Panc1 (cell line): ENCODE data around the gene DNAL1. TPM values are rescaled to one million over a fixed set of nuclear protein-coding genes. Genes with fewer than 3 reads are reported as not detected.
A peak's percentile ranks its signal among the peaks of the same experiment; 100 is the strongest.

Experiments used
- ATAC-seq: fragments of 200-7000 bp; cut with Tn5 transposase; 2 replicates; pipeline ENCODE4 v1.9.1; 2020; ENCODE audit warnings: mild to moderate bottlenecking, moderate library complexity
- BruUV-seq: library from RNA; stranded (reverse); fragments of 400-500 nt; replicated peaks from 2 replicates; lab custom pipeline; 2021; lab: Mats Ljungman, UMichigan
- CTCF ChIA-PET: fragments of 300-600 bp; sonication (Branson Sonifier 250); formaldehyde crosslinking; loops from one replicate; lab custom pipeline; 2022; ENCODE audit warnings: antibody characterized with exemption; lab: Charles Lee
- POLR2A ChIA-PET: fragments of 300-600 bp; sonication (Branson Sonifier 250); formaldehyde crosslinking; loops from one replicate; lab custom pipeline; 2022; ENCODE audit warnings: antibody characterized with exemption; lab: Charles Lee
- DNase-seq: peaks from one replicate; pipeline ENCODE4 v3.0.0-alpha.2; 2010; ENCODE audit warnings: low read depth, low spot score
- H3K27ac ChIP-seq: 2 replicates; pipeline ENCODE4 v1.5.1; 2011; ENCODE audit warnings: mild to moderate bottlenecking, low read length, inconsistent platforms
- H3K27me3 ChIP-seq: fragments of 200-500 bp; sonication (Bioruptor generic); 2 replicates; pipeline ENCODE4 v1.6.0; 2014; ENCODE audit warnings: low read length, inconsistent platforms; ENCODE audit not compliant: control insufficient read depth, insufficient read depth
- H3K36me3 ChIP-seq: fragments of 200-500 bp; sonication (Bioruptor generic); 2 replicates; pipeline ENCODE4 v1.5.1; 2014; ENCODE audit warnings: inconsistent platforms, mild to moderate bottlenecking, low read length, moderate library complexity; ENCODE audit not compliant: control insufficient read depth, insufficient read depth
- H3K4me1 ChIP-seq: 2 replicates; pipeline ENCODE4 v1.5.1; 2011; ENCODE audit warnings: inconsistent platforms, mild to moderate bottlenecking, low read length, moderate library complexity; ENCODE audit not compliant: control insufficient read depth, insufficient read depth
- H3K4me3 ChIP-seq, 2 experiments: 2 replicates each; pipeline ENCODE4 v1.5.1; 2011 to 2012; ENCODE audit warnings: low read depth in 2 of 2, low read length in 2 of 2, mild to moderate bottlenecking in 2 of 2, inconsistent platforms in 1 of 2, moderate library complexity in 1 of 2
- H3K9me3 ChIP-seq: fragments of 200-500 bp; sonication (Bioruptor generic); 2 replicates; pipeline ENCODE4 v1.5.1; 2014; ENCODE audit warnings: low read depth, mild to moderate bottlenecking, inconsistent platforms, low read length, moderate library complexity; ENCODE audit not compliant: control insufficient read depth, insufficient read depth
- CTCF ChIP-seq: fragments of 450-650 bp; IDR thresholded peaks from 2 replicates; pipeline ENCODE4 v1.5.1; 2017; ENCODE audit warnings: mild to moderate bottlenecking
- POLR2AphosphoS5 ChIP-seq: IDR thresholded peaks from 2 replicates; pipeline ENCODE4 v1.6.1; 2012; ENCODE audit warnings: mild to moderate bottlenecking, low read depth, low read length, moderate library complexity
- SIN3A ChIP-seq: IDR thresholded peaks from 2 replicates; pipeline ENCODE4 v1.6.1; 2012; ENCODE audit warnings: low read depth, mild to moderate bottlenecking, low read length, moderate library complexity, borderline replicate concordance; ENCODE audit not compliant: insufficient read depth
- TCF7L2 ChIP-seq: IDR thresholded peaks from 2 replicates; pipeline ENCODE4 v1.6.1; 2011; ENCODE audit warnings: mild to moderate bottlenecking, low read depth, low read length, inconsistent platforms
- in situ Hi-C: cut with HindIII; loops from 2 replicates; pipeline ENCODE4 v1.10.0; 2016; ENCODE audit warnings: low sequenced_read_pairs, low pct_unique_long_range_greater_than_20kb
- intact Hi-C: fragments of 100-400 bp; cut with micrococcal nuclease; formaldehyde crosslinking; loops from one replicate; pipeline ENCODE4 v1.10.0; 2022; ENCODE audit not compliant: unreplicated experiment
- total RNA-seq: library from RNA; stranded (reverse); gene quantifications from one replicate; pipeline ENCODE4 v1.2.1, GENCODE V29; 2021; ENCODE audit not compliant: unreplicated experiment
- TF ChIP-seq, protein P1 (sequence below), 2 experiments: IDR thresholded peaks; 2 replicates each; pipeline ENCODE4 v1.6.1; 2011 to 2012; ENCODE audit warnings: low read depth in 2 of 2, control low read depth in 1 of 2, low read length in 1 of 2, mild to moderate bottlenecking in 1 of 2, moderate library complexity in 1 of 2; ENCODE audit not compliant: insufficient read depth in 1 of 2

Gene DNAL1
- total RNA-seq, 1 experiment from 2014 or later = 15.2 TPM

GRCh38 chr14:73739899-73740617 is 95.3 kb downstream of the DNAL1 start:
- Histone ChIP-seq H3K36me3 (no peaks in the 10 kb centered on the region; the same call in 1 of the 2 replicates), H3K9me3 (no peaks in the 10 kb centered on the region), H3K4me3 (no peak overlapping the region), H3K4me1 (peaks cover 59% of the 10 kb centered on the region), H3K27ac (peak overlapping the region; percentile 44), H3K27me3 (no peaks in the 10 kb centered on the region)
- BruUV-seq = no TSS peak
- no peak for DNase-seq
- in situ Hi-C loops = no loop called here
- POLR2A ChIA-PET = no interaction called here
- intact Hi-C loops = no loop called here
- peak; percentile 11; the same call in 1 of the 2 replicates for ATAC-seq
- CTCF ChIA-PET = no interaction called here
- TF ChIP-seq, protein P1, sequence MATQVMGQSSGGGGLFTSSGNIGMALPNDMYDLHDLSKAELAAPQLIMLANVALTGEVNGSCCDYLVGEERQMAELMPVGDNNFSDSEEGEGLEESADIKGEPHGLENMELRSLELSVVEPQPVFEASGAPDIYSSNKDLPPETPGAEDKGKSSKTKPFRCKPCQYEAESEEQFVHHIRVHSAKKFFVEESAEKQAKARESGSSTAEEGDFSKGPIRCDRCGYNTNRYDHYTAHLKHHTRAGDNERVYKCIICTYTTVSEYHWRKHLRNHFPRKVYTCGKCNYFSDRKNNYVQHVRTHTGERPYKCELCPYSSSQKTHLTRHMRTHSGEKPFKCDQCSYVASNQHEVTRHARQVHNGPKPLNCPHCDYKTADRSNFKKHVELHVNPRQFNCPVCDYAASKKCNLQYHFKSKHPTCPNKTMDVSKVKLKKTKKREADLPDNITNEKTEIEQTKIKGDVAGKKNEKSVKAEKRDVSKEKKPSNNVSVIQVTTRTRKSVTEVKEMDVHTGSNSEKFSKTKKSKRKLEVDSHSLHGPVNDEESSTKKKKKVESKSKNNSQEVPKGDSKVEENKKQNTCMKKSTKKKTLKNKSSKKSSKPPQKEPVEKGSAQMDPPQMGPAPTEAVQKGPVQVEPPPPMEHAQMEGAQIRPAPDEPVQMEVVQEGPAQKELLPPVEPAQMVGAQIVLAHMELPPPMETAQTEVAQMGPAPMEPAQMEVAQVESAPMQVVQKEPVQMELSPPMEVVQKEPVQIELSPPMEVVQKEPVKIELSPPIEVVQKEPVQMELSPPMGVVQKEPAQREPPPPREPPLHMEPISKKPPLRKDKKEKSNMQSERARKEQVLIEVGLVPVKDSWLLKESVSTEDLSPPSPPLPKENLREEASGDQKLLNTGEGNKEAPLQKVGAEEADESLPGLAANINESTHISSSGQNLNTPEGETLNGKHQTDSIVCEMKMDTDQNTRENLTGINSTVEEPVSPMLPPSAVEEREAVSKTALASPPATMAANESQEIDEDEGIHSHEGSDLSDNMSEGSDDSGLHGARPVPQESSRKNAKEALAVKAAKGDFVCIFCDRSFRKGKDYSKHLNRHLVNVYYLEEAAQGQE (IDR thresholded peaks at IDR 0.05; ENCODE audit: insufficient read depth in 1 of 2, low read depth in 2 of 2, low read length in 1 of 2) = no peak
- TF ChIP-seq CTCF (no peak), POLR2AphosphoS5 (no peak), SIN3A (no peak), TCF7L2 (no peak)

DNA sequence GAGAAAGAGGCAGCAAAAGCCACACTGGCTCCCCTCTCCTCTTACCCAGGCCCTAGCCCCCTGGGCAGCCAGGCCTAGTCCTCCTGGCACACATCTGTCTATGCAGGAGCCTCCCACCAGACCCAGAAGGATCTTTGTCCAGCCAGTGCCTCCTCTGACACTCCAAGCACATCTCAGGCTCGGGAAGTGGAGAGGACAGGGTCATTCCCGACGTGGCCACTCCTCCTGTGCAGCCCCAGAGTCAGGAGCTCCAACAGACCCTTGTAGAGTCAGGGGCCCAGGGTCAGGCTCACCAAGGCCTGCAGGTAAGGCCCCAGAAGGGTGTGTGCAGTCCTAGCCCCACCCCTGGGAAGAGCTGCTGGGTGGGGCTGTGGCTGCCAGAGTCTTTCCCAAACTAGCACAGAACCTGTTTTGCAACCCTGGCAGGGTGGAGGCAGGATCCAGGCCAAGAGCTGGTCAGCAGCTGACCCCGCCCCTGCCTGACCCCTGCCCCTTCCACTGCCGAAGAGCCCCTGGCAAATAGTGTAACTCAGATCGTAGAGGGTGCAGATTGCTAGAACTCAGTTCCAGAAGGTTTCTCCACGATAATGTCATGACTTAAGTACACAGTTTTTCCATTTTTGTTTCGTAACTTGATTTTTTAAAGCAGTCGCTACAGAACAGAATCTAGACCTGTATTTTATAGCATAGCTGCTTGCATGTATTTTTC is 96.0 kb downstream of the DNAL1 start:
- H3K27me3 ChIP-seq = no peaks in the 10 kb centered on the region
- ATAC-seq (peak; percentile 48), DNase-seq (no peak)
- H3K9me3 ChIP-seq = no peaks in the 10 kb centered on the region
- H3K4me3 ChIP-seq = 0 out of 4 replicates have a peak overlapping the region, but pooled peaks of 1 of the 2 experiments have one; percentile 37
- no peaks in the 10 kb centered on the region for H3K36me3 ChIP-seq
- in situ Hi-C loops (no loop called here), intact Hi-C loops (no loop called here)
- TF ChIP-seq TCF7L2 (no peak), CTCF (no peak), POLR2AphosphoS5 (no peak), SIN3A (no peak)
- TF ChIP-seq, protein P1 (IDR thresholded peaks at IDR 0.05; ENCODE audit: insufficient read depth in 1 of 2, low read depth in 2 of 2, low read length in 1 of 2) = no peak
- ChIA-PET POLR2A (no interaction called here), CTCF (interaction anchor here (0.6 to 1.1 kb wide), 4 partner anchors 12 to 512 kb away, joined by 3 to 11 read pairs (median 8); no protein-coding TSS in a partner anchor)
- H3K27ac ChIP-seq = peak overlapping the region; percentile 82
- H3K4me1 ChIP-seq = peaks cover 66% of the 10 kb centered on the region
- no TSS peak for BruUV-seq
